SK-N-SH treated with all-trans-retinoic acid at 6 μM for 48 hours (cell line): ENCODE measurements around the gene CREB3L2.

Source experiments
- ARNTL ChIP-seq: fragments of 450-650 bp; formaldehyde crosslinking; IDR thresholded peaks from 2 replicates; pipeline ENCODE4 v1.5.0; 2020; ENCODE audit warnings: low read depth, mild to moderate bottlenecking, moderate library complexity, borderline replicate concordance
- BACH2 ChIP-seq: fragments of 250-450 bp; sonication (Bioruptor Pico); IDR thresholded peaks from 2 replicates; pipeline ENCODE4 v1.9.0; 2021; ENCODE audit warnings: mild to moderate bottlenecking, borderline replicate concordance
- CSDC2 ChIP-seq: fragments of 250-450 bp; sonication (Bioruptor Pico); IDR thresholded peaks from 2 replicates; pipeline ENCODE4 v1.5.0; 2020; ENCODE audit warnings: mild to moderate bottlenecking, moderate library complexity
- ISL1 ChIP-seq: fragments of 250-450 bp; sonication (Bioruptor Pico); IDR thresholded peaks from 2 replicates; pipeline ENCODE4 v2.1.2; 2022; ENCODE audit warnings: mild to moderate bottlenecking, moderate library complexity
- OSR1 ChIP-seq: fragments of 250-450 bp; sonication (Bioruptor Pico); IDR thresholded peaks from 2 replicates; pipeline ENCODE4 v1.8.0; 2022; ENCODE audit warnings: moderate library complexity, mild to moderate bottlenecking, inconsistent platforms
- PPARA ChIP-seq: fragments of 250-450 bp; sonication (Bioruptor Pico); IDR thresholded peaks from 2 replicates; pipeline ENCODE4 v1.5.0; 2020; ENCODE audit warnings: mild to moderate bottlenecking, borderline replicate concordance
- SNAI2 ChIP-seq: fragments of 250-450 bp; sonication (Bioruptor Pico); IDR thresholded peaks from 2 replicates; pipeline ENCODE4 v1.5.0; 2020; ENCODE audit warnings: mild to moderate bottlenecking, moderate library complexity
- ZFP3 ChIP-seq: fragments of 250-450 bp; sonication (Bioruptor Pico); IDR thresholded peaks from 2 replicates; pipeline ENCODE4 v1.5.0; 2020; ENCODE audit warnings: mild to moderate bottlenecking, moderate library complexity
- ZNF70 ChIP-seq: fragments of 450-650 bp; formaldehyde crosslinking; IDR thresholded peaks from 2 replicates; pipeline ENCODE4 v1.5.0; 2020; ENCODE audit warnings: mild to moderate bottlenecking, moderate library complexity
- TF ChIP-seq, protein P1 (sequence below): fragments of 250-450 bp; sonication (Bioruptor Pico); IDR thresholded peaks from 2 replicates; pipeline ENCODE4 v1.8.0; 2020; ENCODE audit warnings: mild to moderate bottlenecking, moderate library complexity, borderline replicate concordance
- TF ChIP-seq, protein P2 (sequence below): fragments of 250-450 bp; sonication (Bioruptor Pico); IDR thresholded peaks from 2 replicates; pipeline ENCODE4 v1.5.1; 2020; ENCODE audit warnings: low read depth, mild to moderate bottlenecking, moderate library complexity

DNA sequence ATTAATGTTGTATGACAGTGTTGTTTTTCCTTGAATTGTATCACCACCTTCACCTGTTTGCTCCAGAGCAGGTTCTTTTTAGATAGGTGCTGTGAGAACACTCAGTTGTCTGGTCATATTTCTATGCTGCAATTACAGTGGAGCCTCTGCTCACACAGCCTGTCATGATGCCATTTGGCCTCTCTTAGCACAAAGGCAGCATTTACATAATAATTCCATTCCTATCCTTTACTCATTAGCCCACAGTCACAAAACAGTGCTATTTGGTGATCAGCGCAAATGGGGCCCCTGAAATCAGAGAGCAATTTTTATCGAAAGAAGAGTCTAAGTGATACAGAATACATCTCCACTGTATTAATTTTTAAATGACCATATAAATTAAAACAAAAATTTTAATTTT lies 141.3 kb downstream of the CREB3L2 start:
- TF ChIP-seq, protein P1, sequence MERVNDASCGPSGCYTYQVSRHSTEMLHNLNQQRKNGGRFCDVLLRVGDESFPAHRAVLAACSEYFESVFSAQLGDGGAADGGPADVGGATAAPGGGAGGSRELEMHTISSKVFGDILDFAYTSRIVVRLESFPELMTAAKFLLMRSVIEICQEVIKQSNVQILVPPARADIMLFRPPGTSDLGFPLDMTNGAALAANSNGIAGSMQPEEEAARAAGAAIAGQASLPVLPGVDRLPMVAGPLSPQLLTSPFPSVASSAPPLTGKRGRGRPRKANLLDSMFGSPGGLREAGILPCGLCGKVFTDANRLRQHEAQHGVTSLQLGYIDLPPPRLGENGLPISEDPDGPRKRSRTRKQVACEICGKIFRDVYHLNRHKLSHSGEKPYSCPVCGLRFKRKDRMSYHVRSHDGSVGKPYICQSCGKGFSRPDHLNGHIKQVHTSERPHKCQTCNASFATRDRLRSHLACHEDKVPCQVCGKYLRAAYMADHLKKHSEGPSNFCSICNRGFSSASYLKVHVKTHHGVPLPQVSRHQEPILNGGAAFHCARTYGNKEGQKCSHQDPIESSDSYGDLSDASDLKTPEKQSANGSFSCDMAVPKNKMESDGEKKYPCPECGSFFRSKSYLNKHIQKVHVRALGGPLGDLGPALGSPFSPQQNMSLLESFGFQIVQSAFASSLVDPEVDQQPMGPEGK (CRISPR knock-in tag): no peak
- TF ChIP-seq BACH2 (no peak), PPARA (CRISPR knock-in tag) (no peak), OSR1 (CRISPR knock-in tag) (no peak), ARNTL (CRISPR knock-in tag) (no peak), ZFP3 (no peak), CSDC2 (CRISPR knock-in tag) (no peak), SNAI2 (CRISPR knock-in tag) (no peak), ZNF70 (CRISPR knock-in tag) (no peak), ISL1 (CRISPR knock-in tag) (no peak)
- TF ChIP-seq, protein P2, sequence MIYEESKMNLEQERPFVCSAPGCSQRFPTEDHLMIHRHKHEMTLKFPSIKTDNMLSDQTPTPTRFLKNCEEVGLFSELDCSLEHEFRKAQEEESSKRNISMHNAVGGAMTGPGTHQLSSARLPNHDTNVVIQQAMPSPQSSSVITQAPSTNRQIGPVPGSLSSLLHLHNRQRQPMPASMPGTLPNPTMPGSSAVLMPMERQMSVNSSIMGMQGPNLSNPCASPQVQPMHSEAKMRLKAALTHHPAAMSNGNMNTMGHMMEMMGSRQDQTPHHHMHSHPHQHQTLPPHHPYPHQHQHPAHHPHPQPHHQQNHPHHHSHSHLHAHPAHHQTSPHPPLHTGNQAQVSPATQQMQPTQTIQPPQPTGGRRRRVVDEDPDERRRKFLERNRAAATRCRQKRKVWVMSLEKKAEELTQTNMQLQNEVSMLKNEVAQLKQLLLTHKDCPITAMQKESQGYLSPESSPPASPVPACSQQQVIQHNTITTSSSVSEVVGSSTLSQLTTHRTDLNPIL (CRISPR knock-in tag): no peak
